Measurements from ENCODE around the gene URAD.

GRCh38 chr13:27963491-27963890 is 25.0 kb downstream of the URAD start:
- TF ChIP-seq CTCF (IDR thresholded peaks at IDR 0.05; ENCODE audit: low read depth, low read length) (no peak), MAX (IDR thresholded peaks at IDR 0.05; ENCODE audit: low read depth, low read length) (no peak), POLR2A (IDR thresholded peaks at IDR 0.05; ENCODE audit: extremely low read depth, insufficient read length) (no peak)

Measured in NB4 (cell line).